HepG2 (cell line): ENCODE results near the gene BYSL.

Experiments
- JUNB ChIP-seq: sonication (generic); formaldehyde crosslinking; IDR thresholded peaks from 2 replicates; pipeline ENCODE4 v1.8.0; 2022; ENCODE audit warnings: missing genetic modification reagents, mild to moderate bottlenecking, borderline replicate concordance
- LRRFIP1 ChIP-seq: sonication (generic); formaldehyde crosslinking; conservative IDR thresholded peaks from 2 replicates; pipeline ENCODE4 v1.4.0; 2020; ENCODE audit warnings: missing genetic modification reagents
- POLR2AphosphoS2 ChIP-seq: IDR thresholded peaks from 2 replicates; pipeline ENCODE4 v1.6.1; 2011; ENCODE audit warnings: low read depth, low read length, improper control_type of control experiment
- POLR2G ChIP-seq: fragments of 200-400 bp; formaldehyde crosslinking; IDR thresholded peaks from 2 replicates; pipeline ENCODE4 v1.6.1; 2018; ENCODE audit warnings: mild to moderate bottlenecking, low read depth, low read length, moderate library complexity
- SOX13 ChIP-seq, 3 experiments: fragments of 450-650 bp in 1 of 3; sonication (generic) in 1 of 3; formaldehyde crosslinking in 1 of 3; IDR thresholded peaks in 2 of 3; conservative IDR thresholded peaks in 1 of 3; 2 replicates each; pipeline versions ENCODE4 v1.5.0 to v1.6.1; 2016 to 2020; ENCODE audit warnings: antibody characterized with exemption in 1 of 3, mild to moderate bottlenecking in 1 of 3, missing compliant biosample characterization in 1 of 3, missing genetic modification reagents in 1 of 3, moderate library complexity in 1 of 3
- TARDBP ChIP-seq: sonication (generic); formaldehyde crosslinking; IDR thresholded peaks from 2 replicates; pipeline ENCODE4 v1.8.0; 2022; ENCODE audit warnings: mild to moderate bottlenecking, missing genetic modification reagents
- ZNF12 ChIP-seq: sonication (generic); formaldehyde crosslinking; IDR thresholded peaks from 2 replicates; pipeline ENCODE4 v1.5.0; 2020; ENCODE audit warnings: missing genetic modification reagents

- no peak for TF ChIP-seq JUNB (CRISPR knock-in tag)
- no peak for TF ChIP-seq POLR2AphosphoS2
- TF ChIP-seq SOX13 (IDR thresholded peaks at IDR 0.05) = no peak
- TF ChIP-seq SOX13 (CRISPR knock-in tag; conservative IDR thresholded peaks at IDR 0.05 in 1 of 2, IDR thresholded peaks at IDR 0.05 in 1 of 2) = no peak
- TF ChIP-seq ZNF12 = no peak
- TF ChIP-seq TARDBP (CRISPR knock-in tag) = no peak
- TF ChIP-seq POLR2G = no peak
- TF ChIP-seq LRRFIP1 (CRISPR knock-in tag) = no peak
Observed at GRCh38 chr6:41974281-41974825, 53.1 kb downstream of the BYSL start.
